Activated CD4-positive, CD25-positive, alpha-beta regulatory T cell treated with anti-CD3 and anti-CD28 coated beads, Interleukin-2, amount 50 U/mL, for 24 hours (primary cell): ENCODE results near the gene PACRGL.
"Not testable (repeated sequence)": the region's sequence is repeated elsewhere in the genome, so short reads cannot be mapped to it uniquely, and the experiment has no call there.

Experiments used
- ATAC-seq, 2 donors: fragments of 150-1000 bp; cut with Tn5 transposase; one replicate each; pipeline ENCODE4 v1.10.0; 2021; ENCODE audit warnings: mild to moderate bottlenecking in 1 of 2, moderate library complexity in 1 of 2

PACRGL gene

GRCh38 chr4:20724915-20725314 is 24.7 kb downstream of the PACRGL start:
- no peak for ATAC-seq

- ATAC-seq: no peak
Observed at GRCh38 chr4:20735931-20736330, 35.7 kb downstream of the PACRGL start.

- not testable (repeated sequence) for ATAC-seq
Observed at GRCh38 chr4:20746000-20746399, 45.7 kb downstream of the PACRGL start.

- no peak for ATAC-seq
Observed at GRCh38 chr4:20752641-20753040, 52.4 kb downstream of the PACRGL start.

GRCh38 chr4:20754036-20754435 is 53.8 kb downstream of the PACRGL start:
- ATAC-seq: no peak

GRCh38 chr4:20760053-20760452 is 59.8 kb downstream of the PACRGL start:
- no peak for ATAC-seq

- no peak for ATAC-seq
Observed at GRCh38 chr4:20761382-20761781, 61.1 kb downstream of the PACRGL start.

- ATAC-seq: no peak
Observed at GRCh38 chr4:20761826-20762225, 61.6 kb downstream of the PACRGL start.

- ATAC-seq: no peak
Observed at GRCh38 chr4:20764366-20764992, 64.2 kb downstream of the PACRGL start.

- ATAC-seq: no peak
Observed at GRCh38 chr4:20773144-20773997, 73.1 kb downstream of the PACRGL start.

- no peak for ATAC-seq
Observed at GRCh38 chr4:20778896-20779295, 78.6 kb downstream of the PACRGL start.

GRCh38 chr4:20783134-20783533 is 82.9 kb downstream of the PACRGL start:
- not testable (repeated sequence) for ATAC-seq

GRCh38 chr4:20787940-20788665 is 87.8 kb downstream of the PACRGL start:
- no peak for ATAC-seq
